GM18868 (cell line): Measurements from ENCODE around the gene CES2.
"Not testable (repeated sequence)": the region's sequence is repeated elsewhere in the genome, so short reads cannot be mapped to it uniquely, and the experiment has no call there.

Experiments used
- ATAC-seq: cut with Tn5 transposase; IDR thresholded peaks from one replicate; pipeline ENCODE4 v1.9.1; 2021; ENCODE audit warnings: mild to moderate bottlenecking, moderate library complexity; ENCODE audit not compliant: unreplicated experiment

CES2 gene

GRCh38 chr16:66976746-66977145, 41.4 kb downstream of the CES2 start:
- ATAC-seq: no peak

- ATAC-seq: peak; percentile 82
Observed at GRCh38 chr16:66977341-66978113, 42.2 kb downstream of the CES2 start.

GRCh38 chr16:66979011-66979717, 43.8 kb downstream of the CES2 start:
- no peak for ATAC-seq

GRCh38 chr16:66983033-66983432, 47.7 kb downstream of the CES2 start:
- no peak for ATAC-seq

GRCh38 chr16:66984892-66985311, 49.6 kb downstream of the CES2 start:
- no peak for ATAC-seq

- no peak for ATAC-seq
Observed at GRCh38 chr16:66986559-66986958, 51.2 kb downstream of the CES2 start.

- ATAC-seq: no peak
Observed at GRCh38 chr16:66988197-66988788, 53.0 kb downstream of the CES2 start, which contains the start of gene CES4A. Gene CES4A (plus strand): TSS chr16:66988589. CDS start chr16:66988773, 184 bp downstream.

- ATAC-seq: no peak
Observed at GRCh38 chr16:66991545-66992077, 56.3 kb downstream of the CES2 start.

- not testable (repeated sequence) for ATAC-seq
Observed at GRCh38 chr16:66993558-66993957, 58.2 kb downstream of the CES2 start.
